Activated CD4-positive, CD25-positive, alpha-beta regulatory T cell treated with anti-CD3 and anti-CD28 coated beads, Interleukin-2, amount 50 U/mL, for 72 hours (primary cell): Measurements from ENCODE around the gene ADAMTSL2.

Experiments used
- DNase-seq: peaks from one replicate; pipeline ENCODE4 v3.0.0; 2021

Gene ADAMTSL2

DNA sequence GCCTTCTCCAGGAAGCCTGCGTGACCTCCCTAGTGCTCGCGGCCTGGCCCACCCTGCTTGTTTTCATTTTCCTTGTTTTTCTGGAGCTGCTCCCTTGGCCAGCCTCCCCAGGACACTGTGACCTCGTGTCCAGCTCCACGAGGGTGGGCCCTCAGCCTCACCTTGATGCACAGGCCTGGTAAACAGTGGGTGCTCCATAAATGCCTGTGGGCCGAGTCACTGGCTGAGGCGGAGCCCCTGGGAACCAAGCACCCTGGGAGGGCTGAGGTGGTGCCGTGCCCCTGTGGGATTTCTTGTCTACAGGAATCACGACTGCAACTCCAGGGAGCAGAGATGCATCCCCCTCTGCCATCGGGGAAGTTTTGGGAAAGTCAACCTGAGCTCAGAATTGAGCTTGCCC is 57.5 kb downstream of the ADAMTSL2 start:
- DNase-seq, result no peak

DNA sequence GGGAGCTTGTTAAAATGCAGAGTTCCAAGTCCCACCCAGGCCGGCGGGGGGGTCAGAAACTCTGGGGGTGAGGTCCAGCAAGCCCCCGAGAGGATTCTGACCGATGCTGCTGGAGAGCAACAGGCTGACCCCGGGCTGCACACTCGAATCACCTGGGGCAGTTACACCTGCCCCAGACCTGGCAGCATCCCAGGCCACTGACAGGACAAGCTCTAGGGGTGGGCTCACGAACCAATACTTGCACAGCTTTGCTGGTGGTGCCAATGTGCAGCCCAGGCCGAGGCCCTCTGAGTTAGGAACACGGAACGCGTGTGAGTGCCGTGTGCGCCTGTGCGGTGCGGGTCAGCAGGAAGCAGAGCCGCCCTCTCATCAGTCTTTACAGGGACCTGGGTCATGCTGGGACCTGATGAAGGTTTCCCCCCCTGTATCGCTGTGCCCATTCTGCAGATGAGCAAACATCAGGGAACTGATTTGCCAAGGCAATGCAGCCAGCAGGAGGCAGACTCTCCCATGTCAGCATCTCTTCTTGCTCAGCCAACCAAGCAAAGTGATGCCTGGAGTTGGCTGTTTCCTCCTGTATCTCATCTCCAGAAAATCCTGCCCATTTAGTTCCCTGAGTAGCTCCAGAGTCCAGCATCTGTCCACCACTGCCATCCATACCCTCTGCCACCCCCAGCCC is 58.4 kb downstream of the ADAMTSL2 start:
- no peak for DNase-seq

GRCh38 chr9:133593587-133594253 is 59.2 kb downstream of the ADAMTSL2 start:
- DNase-seq, result no peak

DNA sequence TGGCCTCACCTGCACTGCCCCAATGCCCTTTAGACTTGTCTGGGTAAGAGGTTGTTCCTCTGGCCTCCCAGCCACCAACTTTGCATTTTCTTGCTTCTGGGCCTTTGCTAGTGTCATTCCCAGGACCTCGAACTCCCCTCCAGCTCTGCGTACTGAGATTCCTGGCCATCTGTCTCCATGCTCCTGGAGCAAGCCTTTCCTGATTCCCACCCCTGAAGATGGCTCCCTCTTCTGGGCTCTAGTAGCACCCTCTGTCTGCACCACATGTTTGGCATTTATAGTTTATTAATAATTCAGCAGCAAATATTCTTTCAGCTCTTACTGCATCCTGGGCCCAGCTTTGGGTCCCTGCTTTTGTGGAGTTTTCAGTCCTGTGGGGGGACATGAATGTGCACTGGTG is 59.8 kb downstream of the ADAMTSL2 start:
- no peak for DNase-seq

- no peak for DNase-seq
Observed at GRCh38 chr9:133595910-133596309, 61.4 kb downstream of the ADAMTSL2 start.

GRCh38 chr9:133597316-133597957 is 62.9 kb downstream of the ADAMTSL2 start:
- no peak for DNase-seq

DNA sequence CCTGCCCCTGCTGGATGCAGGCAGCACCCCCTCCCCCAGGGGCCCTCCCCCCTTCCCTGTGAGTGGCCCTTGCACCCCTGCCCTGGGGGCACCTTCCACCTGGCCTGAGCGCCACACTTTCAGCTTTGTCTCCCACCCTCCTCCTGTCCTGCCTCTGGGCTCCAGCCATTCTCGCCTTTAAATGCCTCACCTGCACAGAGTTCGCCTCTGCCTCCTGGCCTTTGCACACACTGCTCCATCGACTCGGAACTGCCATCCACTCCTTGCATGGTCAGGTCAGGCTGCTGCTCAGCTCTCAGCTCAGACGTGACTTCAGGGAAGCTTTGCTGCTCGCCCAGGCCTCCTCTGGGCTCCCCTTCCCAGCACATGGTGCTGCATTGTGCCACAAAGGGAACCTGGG is 64.5 kb downstream of the ADAMTSL2 start:
- no peak for DNase-seq

DNA sequence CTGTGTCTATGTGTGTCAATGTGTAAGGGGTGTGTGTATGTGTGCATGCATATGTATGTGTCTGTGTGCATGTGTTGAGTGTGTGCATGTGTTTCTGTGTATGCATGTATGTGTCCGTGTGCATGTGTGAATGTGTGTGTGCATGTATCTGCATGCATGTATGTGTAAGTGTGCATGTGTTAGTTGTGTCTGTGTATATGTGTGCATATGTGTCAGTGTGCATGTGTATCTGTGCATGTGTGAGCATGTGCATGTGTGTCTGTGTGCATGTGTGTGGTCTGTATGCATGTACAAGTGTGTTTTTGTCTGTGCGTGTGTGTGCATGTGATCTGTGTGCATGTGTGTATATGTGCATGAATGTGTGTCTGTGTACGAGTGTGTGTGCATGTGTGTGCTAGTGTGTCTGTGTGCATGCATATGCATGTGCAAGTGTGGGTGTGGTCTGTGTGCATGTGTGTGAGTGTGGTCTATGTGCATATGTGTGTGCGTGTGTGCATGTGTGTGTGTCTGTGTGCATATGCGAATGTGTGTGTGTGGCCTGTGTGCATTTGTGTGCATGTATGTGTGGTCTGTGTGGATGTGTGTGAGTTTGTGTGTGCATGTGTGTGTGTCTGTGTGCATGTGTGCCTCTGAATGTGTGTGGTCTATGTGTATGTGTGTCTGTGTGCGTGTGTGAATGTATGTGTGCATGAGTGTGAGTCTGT is 65.1 kb downstream of the ADAMTSL2 start:
- DNase-seq, result no peak

DNA sequence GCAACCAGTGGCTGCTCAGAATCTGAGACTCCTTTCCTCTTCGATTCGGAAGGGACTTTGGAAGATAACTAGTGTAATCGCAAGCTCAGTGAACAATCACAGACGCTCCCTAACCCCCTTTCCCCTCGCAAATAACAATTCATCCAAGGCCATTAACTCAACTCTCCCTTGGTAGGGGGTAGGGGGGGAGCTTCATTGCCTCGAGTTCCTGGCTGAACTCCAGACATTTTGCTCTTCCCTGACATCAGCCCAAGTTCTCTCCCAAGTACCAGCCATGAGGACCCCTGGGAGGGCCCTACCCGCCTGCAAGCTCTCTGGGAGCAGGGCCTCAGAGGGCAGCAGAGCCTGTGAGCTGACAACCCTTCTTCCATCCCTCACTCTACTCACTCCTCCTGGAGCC is 66.2 kb downstream of the ADAMTSL2 start:
- no peak for DNase-seq

- DNase-seq, result no peak
Observed at GRCh38 chr9:133601746-133602145, 67.2 kb downstream of the ADAMTSL2 start.

- no peak for DNase-seq
Observed at GRCh38 chr9:133602277-133602676, 67.8 kb downstream of the ADAMTSL2 start.

- no peak for DNase-seq
Observed at GRCh38 chr9:133603135-133603927, 68.8 kb downstream of the ADAMTSL2 start.

- no peak for DNase-seq
Observed at GRCh38 chr9:133604214-133604613, 69.7 kb downstream of the ADAMTSL2 start.

DNA sequence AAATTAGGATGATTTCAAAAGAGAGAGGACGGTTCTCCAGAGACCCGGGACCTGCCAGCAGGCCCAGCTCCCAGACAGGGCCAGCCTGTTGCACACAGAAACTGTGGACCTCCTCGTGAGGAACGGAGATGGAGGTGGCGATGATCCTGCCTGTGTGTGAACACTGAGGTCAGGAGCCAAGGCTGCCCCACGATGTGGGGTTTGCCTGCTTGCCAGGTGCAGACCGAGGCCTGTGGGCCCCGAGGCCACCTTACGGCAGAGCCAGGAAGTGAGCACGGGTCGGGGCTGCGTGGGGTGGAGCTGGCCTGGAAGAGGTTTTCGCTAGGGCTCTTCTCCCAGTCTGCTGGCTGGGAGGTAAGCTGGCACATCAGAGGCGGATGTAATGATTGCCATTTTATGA is 70.4 kb downstream of the ADAMTSL2 start:
- no peak for DNase-seq

DNA sequence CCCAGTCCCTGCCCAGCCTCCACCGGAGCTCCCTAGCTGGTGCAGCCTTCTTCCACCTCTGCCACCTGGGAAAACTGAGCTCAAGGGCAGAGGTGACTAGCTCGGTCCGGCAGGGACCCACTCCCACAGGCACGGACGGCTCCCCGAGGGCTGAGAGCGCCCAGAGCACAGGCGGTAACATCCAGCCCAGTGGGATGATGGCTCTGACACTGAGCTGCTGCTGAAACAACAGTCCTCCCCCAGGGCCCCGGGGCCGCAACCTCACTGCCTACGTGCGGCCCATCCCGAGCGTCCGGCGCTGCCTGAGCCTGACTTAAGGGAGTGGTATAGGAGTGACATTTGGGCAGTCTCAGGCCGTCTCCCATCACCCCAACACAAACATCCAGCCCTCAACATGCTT is 70.9 kb downstream of the ADAMTSL2 start:
- no peak for DNase-seq

GRCh38 chr9:133605856-133606707 is 71.6 kb downstream of the ADAMTSL2 start:
- no peak for DNase-seq

GRCh38 chr9:133606708-133607025 is 72.2 kb downstream of the ADAMTSL2 start:
- no peak for DNase-seq

- DNase-seq, result no peak
Observed at GRCh38 chr9:133607381-133607780, 72.9 kb downstream of the ADAMTSL2 start.

DNA sequence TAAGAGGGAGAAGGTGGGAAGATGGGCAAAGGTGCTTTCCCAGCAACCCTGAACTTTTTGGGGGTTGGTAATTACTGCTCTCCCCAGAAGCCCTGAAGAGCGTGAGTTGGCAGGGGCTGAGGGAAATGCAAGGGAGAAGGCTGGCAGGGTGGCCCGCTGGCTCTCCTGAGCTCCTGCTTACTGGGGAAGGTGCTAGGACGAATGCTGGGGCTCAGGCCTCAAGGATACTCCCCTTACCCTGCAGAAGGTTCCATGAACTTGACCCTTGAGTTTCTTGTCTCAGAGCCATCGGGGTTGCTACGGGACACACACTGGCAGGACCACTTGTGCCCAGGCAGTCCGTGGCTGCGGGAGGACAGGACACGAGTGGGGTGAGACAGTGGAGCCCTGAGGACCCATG is 73.5 kb downstream of the ADAMTSL2 start:
- no peak for DNase-seq

DNA sequence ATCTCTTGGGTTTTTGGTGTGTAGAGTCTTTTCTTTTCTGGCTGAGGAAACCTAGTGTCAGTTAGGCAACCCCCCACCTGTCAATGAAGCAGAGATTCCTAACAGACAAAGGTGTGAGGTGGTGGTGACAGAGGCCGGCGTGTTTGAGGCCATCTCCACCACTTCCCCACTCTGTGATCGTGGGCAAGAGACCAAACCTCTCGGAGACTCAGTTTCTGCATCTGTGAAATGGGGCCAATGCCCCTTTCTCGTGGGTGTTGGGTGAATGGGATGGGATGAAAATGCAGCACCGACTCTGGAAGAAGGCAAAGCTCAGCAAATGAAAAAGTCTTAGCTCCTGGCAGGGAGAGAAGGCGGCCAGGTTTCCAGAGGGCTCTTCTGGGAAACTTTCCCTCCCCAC is 73.9 kb downstream of the ADAMTSL2 start:
- no peak for DNase-seq

GRCh38 chr9:133608889-133609288 is 74.4 kb downstream of the ADAMTSL2 start:
- DNase-seq, result no peak
